ENCODE results near the gene CYREN. TPM values are rescaled to one million over a fixed set of nuclear protein-coding genes. Genes with fewer than 3 reads are reported as not detected.

The CYREN gene
- total RNA-seq, 6 donors from 2014 or later = 27.3 to 119 (median 40.4) TPM

- H3K9me3 ChIP-seq = no peaks in the 10 kb centered on the region
- no peak for ATAC-seq (ENCODE audit: low FRiP score in 2 of 2)
- H3K27me3 ChIP-seq = no peaks in the 10 kb centered on the region
- peaks cover 47 to 96% (median 79%) of the 10 kb centered on the region in 4 donors for H3K36me3 ChIP-seq
- DNase-seq = no peak
- no peak overlapping the region for H3K27ac ChIP-seq
- TF ChIP-seq POLR2AphosphoS5 (IDR thresholded peaks at IDR 0.05) (no peak), POLR2A (IDR thresholded peaks at IDR 0.05) (no peak), EP300 (IDR thresholded peaks at IDR 0.05) (no peak), CTCF (IDR thresholded peaks at IDR 0.05) (no peak)
- 79 to 89% methylated on average over 6 of the region's 6 CpGs for WGBS, 2 donors
- H3K4me3 ChIP-seq = no peak overlapping the region
- no peaks in the 10 kb centered on the region for H3K4me1 ChIP-seq
Observed at GRCh38 chr7:135189221-135189662, 18.7 kb upstream of the CYREN start.

GRCh38 chr7:135188298-135188984, 17.9 kb upstream of the CYREN start:
- Histone ChIP-seq H3K27me3 (no peaks in the 10 kb centered on the region), H3K9me3 (no peaks in the 10 kb centered on the region), H3K4me3 (no peak overlapping the region), H3K27ac (no peak overlapping the region), H3K4me1 (no peaks in the 10 kb centered on the region), H3K36me3 (peaks cover 49 to 96% (median 78%) of the 10 kb centered on the region in 4 donors)
- DNase-seq = no peak
- no peak for ATAC-seq (ENCODE audit: low FRiP score in 2 of 2)
- TF ChIP-seq POLR2AphosphoS5 (IDR thresholded peaks at IDR 0.05) (no peak), CTCF (IDR thresholded peaks at IDR 0.05) (no peak), EP300 (IDR thresholded peaks at IDR 0.05) (no peak), POLR2A (IDR thresholded peaks at IDR 0.05) (no peak)
- 96 to 97% methylated on average over 11 to 12 of the region's 12 CpGs for whole genome bisulfite sequencing, 2 donors

GRCh38 chr7:135186841-135187253, 16.3 kb upstream of the CYREN start:
- DNase-seq = peak in 1 of 2 donors; percentile 46
- WGBS, 2 donors = 82 to 89% methylated on average over 12 of the region's 12 CpGs
- peaks cover 38 to 98% (median 78%) of the 10 kb centered on the region in 4 donors for H3K36me3 ChIP-seq

DNA sequence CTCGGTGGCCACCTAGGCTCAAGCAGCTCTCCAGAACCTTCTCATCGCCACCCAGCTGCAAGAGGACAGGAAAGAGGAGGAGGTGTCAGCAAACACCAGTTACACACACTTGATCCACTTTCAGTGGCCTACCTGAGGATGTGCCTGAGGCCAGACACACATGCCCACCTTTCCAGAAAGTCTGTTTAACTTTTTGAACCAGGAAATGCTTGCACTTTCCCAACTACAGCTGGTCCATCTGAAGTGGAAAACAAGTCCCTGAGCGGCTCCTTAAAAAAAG, 15.7 kb upstream of the CYREN start:
- TF ChIP-seq EP300 (IDR thresholded peaks at IDR 0.05) (no peak), POLR2A (IDR thresholded peaks at IDR 0.05) (no peak), POLR2AphosphoS5 (IDR thresholded peaks at IDR 0.05) (no peak), CTCF (IDR thresholded peaks at IDR 0.05) (no peak)
- no peak overlapping the region for H3K27ac ChIP-seq
- no peaks in the 10 kb centered on the region for H3K27me3 ChIP-seq
- peaks cover 38 to 95% (median 81%) of the 10 kb centered on the region in 4 donors for H3K36me3 ChIP-seq
- H3K9me3 ChIP-seq = peaks cover 9 to 19% (median 16%) of the 10 kb centered on the region in 4 donors
- H3K4me1 ChIP-seq = no peaks in the 10 kb centered on the region
- ATAC-seq (ENCODE audit: low FRiP score in 2 of 2) (no peak), DNase-seq (no peak)
- 92 to 95% methylated on average over 1 to 3 of the region's 3 CpGs for WGBS, 2 donors
- no peak overlapping the region for H3K4me3 ChIP-seq

More at GRCh38 chr7:135186841-135187253, 16.3 kb upstream of the CYREN start:
- H3K9me3 ChIP-seq = peaks cover 3 to 13% (median 9%) of the 10 kb centered on the region in 4 donors
- no peaks in the 10 kb centered on the region for H3K4me1 ChIP-seq
- H3K4me3 ChIP-seq = no peak overlapping the region
- no peak for ATAC-seq (ENCODE audit: low FRiP score in 2 of 2)
- H3K27ac ChIP-seq = no peak overlapping the region
- no peaks in the 10 kb centered on the region for H3K27me3 ChIP-seq
- no peak for TF ChIP-seq POLR2A (IDR thresholded peaks at IDR 0.05)
- no peak for TF ChIP-seq POLR2AphosphoS5 (IDR thresholded peaks at IDR 0.05)
- TF ChIP-seq EP300 (IDR thresholded peaks at IDR 0.05) = no peak

- no peak for DNase-seq
- Histone ChIP-seq H3K4me1 (no peaks in the 10 kb centered on the region), H3K27me3 (no peaks in the 10 kb centered on the region), H3K4me3 (no peak overlapping the region), H3K36me3 (peaks cover 38 to 89% (median 81%) of the 10 kb centered on the region in 4 donors), H3K9me3 (peaks cover 12 to 24% (median 21%) of the 10 kb centered on the region in 4 donors), H3K27ac (no peak overlapping the region)
- 72 to 81% methylated on average over 3 to 7 of the region's 7 CpGs for WGBS, 2 donors
- TF ChIP-seq POLR2A (IDR thresholded peaks at IDR 0.05) (no peak), EP300 (IDR thresholded peaks at IDR 0.05) (no peak), POLR2AphosphoS5 (IDR thresholded peaks at IDR 0.05) (no peak), CTCF (IDR thresholded peaks at IDR 0.05) (no peak)
- ATAC-seq (ENCODE audit: low FRiP score in 2 of 2) = no peak
Observed at GRCh38 chr7:135185471-135186260, 15.2 kb upstream of the CYREN start.

All from upper lobe of left lung (tissue), 6 donors.